ENCODE measurements around the gene C12orf42. TPM values are rescaled to one million over a fixed set of nuclear protein-coding genes. Genes with fewer than 3 reads are reported as not detected.

The C12orf42 gene
- total RNA-seq, 1 donor from 2014 or later, result not detected

DNA sequence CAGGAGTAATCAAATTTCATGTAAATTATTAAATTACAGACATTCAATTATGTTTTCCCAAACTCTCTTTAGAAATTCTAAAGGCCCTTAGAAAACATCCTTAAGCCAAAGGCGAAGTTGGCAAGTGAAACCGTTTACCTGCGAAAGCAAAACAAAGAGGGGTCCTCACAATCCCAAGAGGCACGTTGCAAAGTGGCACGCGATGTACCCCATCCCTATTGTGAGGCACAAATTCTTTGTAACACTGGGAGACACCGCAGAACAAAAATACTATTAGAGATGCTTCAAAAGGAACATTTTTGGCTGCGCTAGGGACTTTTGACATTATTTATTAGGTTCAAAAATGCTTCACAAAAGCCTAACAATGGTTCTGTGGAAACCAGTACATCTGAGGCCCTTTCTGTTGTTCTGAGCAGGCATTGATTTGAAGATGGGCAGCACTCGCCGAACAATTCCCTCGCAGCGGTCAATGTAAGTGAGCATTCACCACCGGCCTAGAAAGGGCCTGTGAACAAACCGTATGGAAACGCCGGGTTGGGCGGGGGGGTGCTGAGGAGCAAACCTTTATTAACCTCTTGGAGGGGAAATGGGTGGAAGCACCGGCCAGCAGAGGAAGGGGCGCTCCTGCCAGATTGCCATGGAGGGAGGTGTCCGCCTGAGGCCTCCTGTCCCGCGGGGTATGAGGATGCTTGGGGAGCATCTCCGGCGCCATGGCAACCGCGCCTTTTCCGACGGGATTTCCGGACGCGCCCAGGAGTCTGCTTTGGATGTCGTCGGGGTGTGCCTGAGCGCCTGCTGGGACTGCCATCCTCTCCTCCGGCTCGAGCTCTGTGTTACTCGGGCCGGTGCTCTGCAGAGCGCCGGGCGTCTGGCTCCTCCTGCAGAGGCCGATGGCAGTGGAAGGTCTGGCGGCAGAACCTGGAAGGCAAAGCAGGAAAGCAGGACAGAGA is 193.9 kb downstream of the C12orf42 start:
- Histone ChIP-seq H3K36me3 (no peaks in the 10 kb centered on the region), H3K9me3 (no peaks in the 10 kb centered on the region), H3K4me1 (no peaks in the 10 kb centered on the region), H3K4me3 (no peak overlapping the region), H3K27ac (no peak overlapping the region), H3K27me3 (no peaks in the 10 kb centered on the region)
- TF ChIP-seq, protein P1, sequence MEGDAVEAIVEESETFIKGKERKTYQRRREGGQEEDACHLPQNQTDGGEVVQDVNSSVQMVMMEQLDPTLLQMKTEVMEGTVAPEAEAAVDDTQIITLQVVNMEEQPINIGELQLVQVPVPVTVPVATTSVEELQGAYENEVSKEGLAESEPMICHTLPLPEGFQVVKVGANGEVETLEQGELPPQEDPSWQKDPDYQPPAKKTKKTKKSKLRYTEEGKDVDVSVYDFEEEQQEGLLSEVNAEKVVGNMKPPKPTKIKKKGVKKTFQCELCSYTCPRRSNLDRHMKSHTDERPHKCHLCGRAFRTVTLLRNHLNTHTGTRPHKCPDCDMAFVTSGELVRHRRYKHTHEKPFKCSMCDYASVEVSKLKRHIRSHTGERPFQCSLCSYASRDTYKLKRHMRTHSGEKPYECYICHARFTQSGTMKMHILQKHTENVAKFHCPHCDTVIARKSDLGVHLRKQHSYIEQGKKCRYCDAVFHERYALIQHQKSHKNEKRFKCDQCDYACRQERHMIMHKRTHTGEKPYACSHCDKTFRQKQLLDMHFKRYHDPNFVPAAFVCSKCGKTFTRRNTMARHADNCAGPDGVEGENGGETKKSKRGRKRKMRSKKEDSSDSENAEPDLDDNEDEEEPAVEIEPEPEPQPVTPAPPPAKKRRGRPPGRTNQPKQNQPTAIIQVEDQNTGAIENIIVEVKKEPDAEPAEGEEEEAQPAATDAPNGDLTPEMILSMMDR (IDR thresholded peaks at IDR 0.05), result no peak
- intact Hi-C loops (cut with DNase I), result no loop called here
- DNase-seq (ENCODE audit: low spot score in 2 of 2), result no peak

DNA sequence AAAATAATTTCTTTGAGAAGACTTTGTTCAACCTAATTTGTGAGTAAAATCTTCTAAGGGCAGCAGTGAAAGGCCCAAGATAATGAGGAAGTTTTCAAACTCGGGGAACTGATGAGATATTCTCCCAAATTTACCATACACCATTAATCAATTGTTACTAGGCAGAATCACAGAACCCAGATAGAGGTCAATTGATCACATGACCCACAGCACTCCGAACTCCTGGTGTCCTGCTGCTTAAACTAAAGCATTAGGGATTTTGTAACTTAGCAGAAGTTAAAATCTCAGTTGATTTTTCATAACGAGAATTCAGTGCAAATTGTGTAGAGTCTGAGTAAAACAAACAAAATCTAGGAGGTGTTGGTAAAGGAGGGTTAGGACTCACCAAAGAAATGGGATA is 207.8 kb downstream of the C12orf42 start:
- Histone ChIP-seq H3K9me3 (no peaks in the 10 kb centered on the region), H3K4me1 (no peaks in the 10 kb centered on the region), H3K27me3 (no peaks in the 10 kb centered on the region), H3K36me3 (no peaks in the 10 kb centered on the region), H3K27ac (no peak overlapping the region), H3K4me3 (no peak overlapping the region)
- intact Hi-C loops (cut with DNase I), result no loop called here
- TF ChIP-seq, protein P1 (IDR thresholded peaks at IDR 0.05), result no peak
- no peak for DNase-seq (ENCODE audit: low spot score in 2 of 2)

DNA sequence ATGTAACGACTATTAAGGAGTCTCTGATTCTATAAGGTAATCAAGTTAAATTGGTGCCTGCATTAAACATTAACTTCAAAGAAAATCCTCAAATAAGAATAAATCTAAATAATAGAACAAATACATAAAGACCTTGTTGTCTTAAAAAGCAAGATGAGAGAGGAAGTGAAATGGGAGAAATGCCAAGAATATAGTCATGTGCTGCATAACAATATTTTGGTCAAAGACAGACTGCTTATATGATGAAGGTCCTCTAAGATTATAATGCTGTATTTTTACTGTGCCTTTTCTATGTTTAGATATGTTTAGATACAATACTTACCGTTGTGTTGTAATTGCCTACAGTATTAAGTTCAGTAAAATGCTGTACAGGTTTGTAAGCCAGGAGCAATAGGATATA is 213.6 kb downstream of the C12orf42 start:
- Histone ChIP-seq H3K27me3 (no peaks in the 10 kb centered on the region), H3K4me3 (no peak overlapping the region), H3K27ac (no peak overlapping the region), H3K36me3 (no peaks in the 10 kb centered on the region), H3K4me1 (no peaks in the 10 kb centered on the region), H3K9me3 (no peaks in the 10 kb centered on the region)
- intact Hi-C loops (cut with DNase I), result no loop called here
- TF ChIP-seq, protein P1 (IDR thresholded peaks at IDR 0.05), result no peak
- no peak for DNase-seq (ENCODE audit: low spot score in 2 of 2)

DNA sequence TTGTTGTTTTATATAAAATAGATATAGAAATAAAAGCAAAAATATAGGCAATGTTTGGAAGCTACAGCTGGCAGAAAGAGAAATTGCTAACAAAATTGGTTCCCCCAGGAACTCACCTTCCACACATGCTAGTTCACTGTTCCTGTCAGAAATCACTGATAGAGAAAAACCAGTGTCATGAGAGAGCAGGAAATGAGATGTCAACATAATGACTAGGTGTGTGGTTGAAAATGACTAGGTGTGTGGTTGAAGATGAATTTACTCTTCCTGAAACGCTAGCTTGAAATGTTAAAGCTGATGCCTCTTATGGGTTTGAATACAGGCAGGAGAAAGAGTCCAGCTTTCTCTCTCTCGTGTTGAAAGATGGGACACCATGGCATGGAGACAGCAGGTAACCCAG is 216.3 kb downstream of the C12orf42 start:
- Histone ChIP-seq H3K4me1 (no peaks in the 10 kb centered on the region), H3K9me3 (no peaks in the 10 kb centered on the region), H3K27me3 (no peaks in the 10 kb centered on the region), H3K36me3 (no peaks in the 10 kb centered on the region), H3K27ac (no peak overlapping the region), H3K4me3 (no peak overlapping the region)
- intact Hi-C loops (cut with DNase I), result no loop called here
- TF ChIP-seq, protein P1 (IDR thresholded peaks at IDR 0.05), result no peak
- DNase-seq (ENCODE audit: low spot score in 2 of 2), result no peak

DNA sequence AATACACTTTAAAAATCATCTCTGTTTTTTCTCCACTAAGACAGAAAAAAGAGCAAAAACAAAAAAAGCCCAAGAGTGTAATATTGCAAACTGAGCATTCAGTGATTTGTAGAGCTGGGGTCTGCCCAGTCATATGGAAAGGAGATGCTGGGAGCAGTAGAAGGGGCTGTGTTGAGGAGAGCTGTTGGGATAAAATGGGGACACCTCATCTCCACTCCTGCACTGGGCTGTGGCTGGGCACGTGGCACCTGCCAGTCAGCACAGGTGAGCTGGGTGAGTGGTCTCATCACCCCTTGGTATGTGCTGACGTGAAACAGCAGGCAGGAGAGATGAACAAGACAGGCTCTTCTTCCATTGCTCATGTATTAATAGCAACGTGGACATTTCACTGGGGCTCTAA is 217.4 kb downstream of the C12orf42 start:
- DNase-seq (ENCODE audit: low spot score in 2 of 2), result no peak
- TF ChIP-seq, protein P1 (IDR thresholded peaks at IDR 0.05), result no peak
- H3K27ac ChIP-seq, result no peak overlapping the region
- H3K9me3 ChIP-seq, result no peaks in the 10 kb centered on the region
- no peak overlapping the region for H3K4me3 ChIP-seq
- H3K36me3 ChIP-seq, result no peaks in the 10 kb centered on the region
- intact Hi-C loops (cut with DNase I), result no loop called here
- no peaks in the 10 kb centered on the region for H3K4me1 ChIP-seq
- no peaks in the 10 kb centered on the region for H3K27me3 ChIP-seq
